Measurements from ENCODE around the gene NECTIN2. TPM values are rescaled to one million over a fixed set of nuclear protein-coding genes. Genes with fewer than 3 reads are reported as not detected.

Gene NECTIN2
- total RNA-seq, 2 experiments from 2014 or later = not detected

GRCh38 chr19:44883922-44884321, 37.8 kb downstream of the NECTIN2 start:
- Histone ChIP-seq H3K27ac (ENCODE audit: low read depth, low read length, poor library complexity, severe bottlenecking) (no peak overlapping the region), H3K4me2 (ENCODE audit: low read length) (no peak overlapping the region), H3K36me3 (ENCODE audit: insufficient read depth, low read length) (no peaks in the 10 kb centered on the region), H3K4me3 (ENCODE audit: low read depth, low read length, poor library complexity, severe bottlenecking) (no peak overlapping the region), H2AFZ (ENCODE audit: low read length) (no peak overlapping the region), H3K79me2 (ENCODE audit: insufficient read depth, low read depth, low read length) (no peaks in the 10 kb centered on the region), H3K9me3 (ENCODE audit: low read length) (no peaks in the 10 kb centered on the region), H3K9me2 (ENCODE audit: insufficient read depth, low read length) (no peaks in the 10 kb centered on the region), H3K4me1 (ENCODE audit: insufficient read depth, low read length, poor library complexity, severe bottlenecking) (no peaks in the 10 kb centered on the region), H4K20me1 (ENCODE audit: insufficient read depth, low read length) (no peaks in the 10 kb centered on the region)
- intact Hi-C loops (cut with micrococcal nuclease; ENCODE audit: unreplicated experiment) = no loop called here
- BruUV-seq (replicated peaks) = no TSS peak
- ChIA-PET POLR2A (interaction anchor here (0.6 to 1.1 kb wide), 3 partner anchors 34 to 1349 kb away, joined by 3 to 5 read pairs (median 4); no protein-coding TSS in a partner anchor), CTCF (ENCODE audit: unreplicated experiment) (no interaction called here)
- DNase-seq (ENCODE audit: low spot score) = no peak
- TF ChIP-seq CTCF (conservative IDR thresholded peaks at IDR 0.05; ENCODE audit: low read length) (no peak), EZH2phosphoT487 (IDR thresholded peaks at IDR 0.05; ENCODE audit: borderline replicate concordance, low read depth, low read length) (no peak)

GRCh38 chr19:44884566-44884965, 38.5 kb downstream of the NECTIN2 start:
- CTCF ChIA-PET (ENCODE audit: unreplicated experiment) = no interaction called here
- TF ChIP-seq CTCF (conservative IDR thresholded peaks at IDR 0.05; ENCODE audit: low read length) = no peak
- TF ChIP-seq EZH2phosphoT487 (IDR thresholded peaks at IDR 0.05; ENCODE audit: borderline replicate concordance, low read depth, low read length) = no peak
- no peak overlapping the region for H3K27ac ChIP-seq (ENCODE audit: low read depth, low read length, poor library complexity, severe bottlenecking)
- DNase-seq (ENCODE audit: low spot score) = no peak
- POLR2A ChIA-PET = interaction anchor here (0.6 to 1.1 kb wide), 2 partner anchors 20 to 372 kb away, joined by 3 read pairs; no protein-coding TSS in a partner anchor
- H3K36me3 ChIP-seq (ENCODE audit: insufficient read depth, low read length) = no peaks in the 10 kb centered on the region
- H3K4me1 ChIP-seq (ENCODE audit: insufficient read depth, low read length, poor library complexity, severe bottlenecking) = peaks cover 2% of the 10 kb centered on the region
- H3K9me3 ChIP-seq (ENCODE audit: low read length) = no peaks in the 10 kb centered on the region
- intact Hi-C loops (cut with micrococcal nuclease; ENCODE audit: unreplicated experiment) = no loop called here
- H3K4me2 ChIP-seq (ENCODE audit: low read length) = no peak overlapping the region
- BruUV-seq (replicated peaks) = no TSS peak
- H3K4me3 ChIP-seq (ENCODE audit: low read depth, low read length, poor library complexity, severe bottlenecking) = no peak overlapping the region
- no peak overlapping the region for H2AFZ ChIP-seq (ENCODE audit: low read length)
- no peaks in the 10 kb centered on the region for H3K79me2 ChIP-seq (ENCODE audit: insufficient read depth, low read depth, low read length)
- H3K9me2 ChIP-seq (ENCODE audit: insufficient read depth, low read length) = no peaks in the 10 kb centered on the region
- H4K20me1 ChIP-seq (ENCODE audit: insufficient read depth, low read length) = no peaks in the 10 kb centered on the region

- TF ChIP-seq EZH2phosphoT487 (IDR thresholded peaks at IDR 0.05; ENCODE audit: borderline replicate concordance, low read depth, low read length) (no peak), CTCF (conservative IDR thresholded peaks at IDR 0.05; ENCODE audit: low read length) (no peak)
- no peaks in the 10 kb centered on the region for H4K20me1 ChIP-seq (ENCODE audit: insufficient read depth, low read length)
- no peak overlapping the region for H3K4me3 ChIP-seq (ENCODE audit: low read depth, low read length, poor library complexity, severe bottlenecking)
- H2AFZ ChIP-seq (ENCODE audit: low read length) = no peak overlapping the region
- H3K79me2 ChIP-seq (ENCODE audit: insufficient read depth, low read depth, low read length) = no peaks in the 10 kb centered on the region
- intact Hi-C loops (cut with micrococcal nuclease; ENCODE audit: unreplicated experiment) = no loop called here
- ChIA-PET POLR2A (no interaction called here), CTCF (ENCODE audit: unreplicated experiment) (no interaction called here)
- no peaks in the 10 kb centered on the region for H3K9me2 ChIP-seq (ENCODE audit: insufficient read depth, low read length)
- peaks cover 9% of the 10 kb centered on the region for H3K4me1 ChIP-seq (ENCODE audit: insufficient read depth, low read length, poor library complexity, severe bottlenecking)
- BruUV-seq (replicated peaks) = no TSS peak
- no peak overlapping the region for H3K27ac ChIP-seq (ENCODE audit: low read depth, low read length, poor library complexity, severe bottlenecking)
- H3K9me3 ChIP-seq (ENCODE audit: low read length) = no peaks in the 10 kb centered on the region
- no peak for DNase-seq (ENCODE audit: low spot score)
- H3K4me2 ChIP-seq (ENCODE audit: low read length) = no peak overlapping the region
- no peaks in the 10 kb centered on the region for H3K36me3 ChIP-seq (ENCODE audit: insufficient read depth, low read length)
Measured at GRCh38 chr19:44886141-44886540, 40.0 kb downstream of the NECTIN2 start.
